ENCODE measurements around the gene MPRIP.

DNA sequence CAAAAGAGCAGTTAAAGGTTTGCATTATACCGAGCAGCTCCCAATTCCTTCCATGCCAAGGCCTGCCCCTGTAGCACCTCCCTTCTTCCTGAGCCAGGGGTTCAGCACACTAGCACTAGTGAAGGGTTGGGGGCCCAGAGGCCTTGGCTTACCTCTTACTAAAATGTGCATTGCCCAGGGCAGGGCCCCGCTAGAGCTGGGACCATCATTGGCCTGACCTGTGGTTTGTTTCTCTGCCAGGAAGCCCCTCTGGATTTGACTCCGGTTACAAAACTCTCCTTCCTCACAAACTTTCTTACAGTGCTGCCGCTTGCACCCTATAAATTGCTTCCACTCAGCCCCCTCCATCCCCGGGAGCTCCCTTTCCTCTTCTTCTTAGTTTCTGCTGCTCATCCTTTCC lies 33.8 kb downstream of the MPRIP start:
- TF ChIP-seq, protein P1, sequence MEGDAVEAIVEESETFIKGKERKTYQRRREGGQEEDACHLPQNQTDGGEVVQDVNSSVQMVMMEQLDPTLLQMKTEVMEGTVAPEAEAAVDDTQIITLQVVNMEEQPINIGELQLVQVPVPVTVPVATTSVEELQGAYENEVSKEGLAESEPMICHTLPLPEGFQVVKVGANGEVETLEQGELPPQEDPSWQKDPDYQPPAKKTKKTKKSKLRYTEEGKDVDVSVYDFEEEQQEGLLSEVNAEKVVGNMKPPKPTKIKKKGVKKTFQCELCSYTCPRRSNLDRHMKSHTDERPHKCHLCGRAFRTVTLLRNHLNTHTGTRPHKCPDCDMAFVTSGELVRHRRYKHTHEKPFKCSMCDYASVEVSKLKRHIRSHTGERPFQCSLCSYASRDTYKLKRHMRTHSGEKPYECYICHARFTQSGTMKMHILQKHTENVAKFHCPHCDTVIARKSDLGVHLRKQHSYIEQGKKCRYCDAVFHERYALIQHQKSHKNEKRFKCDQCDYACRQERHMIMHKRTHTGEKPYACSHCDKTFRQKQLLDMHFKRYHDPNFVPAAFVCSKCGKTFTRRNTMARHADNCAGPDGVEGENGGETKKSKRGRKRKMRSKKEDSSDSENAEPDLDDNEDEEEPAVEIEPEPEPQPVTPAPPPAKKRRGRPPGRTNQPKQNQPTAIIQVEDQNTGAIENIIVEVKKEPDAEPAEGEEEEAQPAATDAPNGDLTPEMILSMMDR (IDR thresholded peaks at IDR 0.05) = no peak
- no peak for TF ChIP-seq EZH2 (IDR thresholded peaks at IDR 0.05; ENCODE audit: borderline replicate concordance, insufficient read depth, low read depth, low read length, poor library complexity, severe bottlenecking)
